HL-60 (cell line): ENCODE measurements around the gene RSBN1L.

Experiments used
- DNase-seq, 2 experiments: peaks; one replicate each; pipeline ENCODE4 v3.0.0-alpha.2; 2010 to 2020; ENCODE audit warnings: low read depth in 1 of 2, low spot score in 1 of 2
- H3K27ac ChIP-seq: fragments of 250-450 bp; sonication (Bioruptor Pico); replicated peaks from 2 replicates; pipeline ENCODE4 v1.5.1; 2020; ENCODE audit warnings: mild to moderate bottlenecking, moderate library complexity
- H3K27me3 ChIP-seq: fragments of 250-450 bp; sonication (Bioruptor Pico); 2 replicates; pipeline ENCODE4 v1.5.1; 2021; ENCODE audit warnings: mild to moderate bottlenecking, moderate library complexity; ENCODE audit not compliant: insufficient read depth, poor library complexity, severe bottlenecking
- H3K4me3 ChIP-seq: replicated peaks from 2 replicates; pipeline ENCODE4 v1.5.1; 2011; ENCODE audit warnings: mild to moderate bottlenecking, control low read depth, low read length; ENCODE audit not compliant: insufficient read depth
- GABPA ChIP-seq: IDR thresholded peaks from 2 replicates; pipeline ENCODE4 v1.6.1; 2012; ENCODE audit warnings: low read depth
- POLR2AphosphoS5 ChIP-seq: IDR thresholded peaks from 2 replicates; pipeline ENCODE4 v1.6.1; 2012; ENCODE audit warnings: low read depth
- SPI1 ChIP-seq: IDR thresholded peaks from 2 replicates; pipeline ENCODE4 v1.6.1; 2012; ENCODE audit warnings: low read depth, mild to moderate bottlenecking, borderline replicate concordance
- TF ChIP-seq, protein P1 (sequence below): IDR thresholded peaks from 2 replicates; pipeline ENCODE4 v1.6.1; 2012; ENCODE audit warnings: low read depth; ENCODE audit not compliant: insufficient replicate concordance
- TF ChIP-seq, protein P2 (sequence below): IDR thresholded peaks from one replicate; pipeline ENCODE4 v1.5.1; 2011; ENCODE audit warnings: low read length, control low read depth, inconsistent platforms; ENCODE audit not compliant: insufficient read depth

Gene RSBN1L

DNA sequence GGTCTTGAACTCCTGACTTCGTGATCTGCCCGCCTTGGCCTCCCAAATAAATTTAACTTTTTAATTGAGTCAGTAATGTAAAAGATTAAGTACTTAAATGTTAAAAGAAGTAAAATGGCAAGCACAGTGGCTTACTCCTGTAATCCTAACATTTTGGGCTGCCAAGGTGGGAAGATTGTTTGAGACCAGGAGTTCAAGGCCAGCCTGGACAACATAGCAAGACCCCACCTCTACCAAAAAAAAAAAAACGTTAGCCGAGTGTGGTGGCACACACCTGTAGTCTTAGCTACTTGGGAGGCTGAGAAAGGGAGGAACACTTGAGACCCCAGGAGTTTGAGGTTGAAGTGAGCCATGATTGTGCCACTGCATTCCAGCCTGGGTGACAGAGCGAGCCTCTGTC lies 128.4 kb downstream of the RSBN1L start:
- Histone ChIP-seq H3K27ac (no peak overlapping the region), H3K4me3 (no peak overlapping the region)
- TF ChIP-seq, protein P1, sequence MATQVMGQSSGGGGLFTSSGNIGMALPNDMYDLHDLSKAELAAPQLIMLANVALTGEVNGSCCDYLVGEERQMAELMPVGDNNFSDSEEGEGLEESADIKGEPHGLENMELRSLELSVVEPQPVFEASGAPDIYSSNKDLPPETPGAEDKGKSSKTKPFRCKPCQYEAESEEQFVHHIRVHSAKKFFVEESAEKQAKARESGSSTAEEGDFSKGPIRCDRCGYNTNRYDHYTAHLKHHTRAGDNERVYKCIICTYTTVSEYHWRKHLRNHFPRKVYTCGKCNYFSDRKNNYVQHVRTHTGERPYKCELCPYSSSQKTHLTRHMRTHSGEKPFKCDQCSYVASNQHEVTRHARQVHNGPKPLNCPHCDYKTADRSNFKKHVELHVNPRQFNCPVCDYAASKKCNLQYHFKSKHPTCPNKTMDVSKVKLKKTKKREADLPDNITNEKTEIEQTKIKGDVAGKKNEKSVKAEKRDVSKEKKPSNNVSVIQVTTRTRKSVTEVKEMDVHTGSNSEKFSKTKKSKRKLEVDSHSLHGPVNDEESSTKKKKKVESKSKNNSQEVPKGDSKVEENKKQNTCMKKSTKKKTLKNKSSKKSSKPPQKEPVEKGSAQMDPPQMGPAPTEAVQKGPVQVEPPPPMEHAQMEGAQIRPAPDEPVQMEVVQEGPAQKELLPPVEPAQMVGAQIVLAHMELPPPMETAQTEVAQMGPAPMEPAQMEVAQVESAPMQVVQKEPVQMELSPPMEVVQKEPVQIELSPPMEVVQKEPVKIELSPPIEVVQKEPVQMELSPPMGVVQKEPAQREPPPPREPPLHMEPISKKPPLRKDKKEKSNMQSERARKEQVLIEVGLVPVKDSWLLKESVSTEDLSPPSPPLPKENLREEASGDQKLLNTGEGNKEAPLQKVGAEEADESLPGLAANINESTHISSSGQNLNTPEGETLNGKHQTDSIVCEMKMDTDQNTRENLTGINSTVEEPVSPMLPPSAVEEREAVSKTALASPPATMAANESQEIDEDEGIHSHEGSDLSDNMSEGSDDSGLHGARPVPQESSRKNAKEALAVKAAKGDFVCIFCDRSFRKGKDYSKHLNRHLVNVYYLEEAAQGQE = no peak
- TF ChIP-seq POLR2AphosphoS5 (no peak), GABPA (no peak), SPI1 (no peak)
- TF ChIP-seq, protein P2, sequence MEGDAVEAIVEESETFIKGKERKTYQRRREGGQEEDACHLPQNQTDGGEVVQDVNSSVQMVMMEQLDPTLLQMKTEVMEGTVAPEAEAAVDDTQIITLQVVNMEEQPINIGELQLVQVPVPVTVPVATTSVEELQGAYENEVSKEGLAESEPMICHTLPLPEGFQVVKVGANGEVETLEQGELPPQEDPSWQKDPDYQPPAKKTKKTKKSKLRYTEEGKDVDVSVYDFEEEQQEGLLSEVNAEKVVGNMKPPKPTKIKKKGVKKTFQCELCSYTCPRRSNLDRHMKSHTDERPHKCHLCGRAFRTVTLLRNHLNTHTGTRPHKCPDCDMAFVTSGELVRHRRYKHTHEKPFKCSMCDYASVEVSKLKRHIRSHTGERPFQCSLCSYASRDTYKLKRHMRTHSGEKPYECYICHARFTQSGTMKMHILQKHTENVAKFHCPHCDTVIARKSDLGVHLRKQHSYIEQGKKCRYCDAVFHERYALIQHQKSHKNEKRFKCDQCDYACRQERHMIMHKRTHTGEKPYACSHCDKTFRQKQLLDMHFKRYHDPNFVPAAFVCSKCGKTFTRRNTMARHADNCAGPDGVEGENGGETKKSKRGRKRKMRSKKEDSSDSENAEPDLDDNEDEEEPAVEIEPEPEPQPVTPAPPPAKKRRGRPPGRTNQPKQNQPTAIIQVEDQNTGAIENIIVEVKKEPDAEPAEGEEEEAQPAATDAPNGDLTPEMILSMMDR = no peak

DNA sequence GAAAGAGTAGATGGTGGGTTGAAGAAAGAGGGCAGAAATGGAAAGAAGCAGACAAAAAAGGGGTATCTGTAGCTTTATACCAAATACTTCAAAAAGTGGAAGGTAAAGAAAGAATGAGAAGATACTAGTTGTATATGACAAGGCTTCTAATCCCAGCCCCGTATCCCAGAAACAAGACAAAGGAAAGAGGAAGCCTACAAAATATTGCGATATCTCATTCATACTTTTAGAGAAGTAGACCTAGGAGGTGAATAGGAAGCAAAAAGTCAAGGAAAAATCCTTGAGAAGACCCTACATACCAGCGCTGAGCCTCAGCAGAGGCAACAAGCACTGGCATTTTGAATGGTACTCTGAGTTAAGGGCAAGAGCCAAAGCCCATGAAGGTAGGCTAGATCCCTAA lies 128.9 kb downstream of the RSBN1L start:
- no peaks in the 10 kb centered on the region for H3K27me3 ChIP-seq
- peak; percentile 73 for TF ChIP-seq SPI1
- TF ChIP-seq, protein P1 = no peak
- no peak for DNase-seq
- no peak overlapping the region for H3K4me3 ChIP-seq
- H3K27ac ChIP-seq = no peak overlapping the region

More for the DNA sequence above, 128.4 kb downstream of the RSBN1L start:
- no peaks in the 10 kb centered on the region for H3K27me3 ChIP-seq
- no peak for DNase-seq

DNA sequence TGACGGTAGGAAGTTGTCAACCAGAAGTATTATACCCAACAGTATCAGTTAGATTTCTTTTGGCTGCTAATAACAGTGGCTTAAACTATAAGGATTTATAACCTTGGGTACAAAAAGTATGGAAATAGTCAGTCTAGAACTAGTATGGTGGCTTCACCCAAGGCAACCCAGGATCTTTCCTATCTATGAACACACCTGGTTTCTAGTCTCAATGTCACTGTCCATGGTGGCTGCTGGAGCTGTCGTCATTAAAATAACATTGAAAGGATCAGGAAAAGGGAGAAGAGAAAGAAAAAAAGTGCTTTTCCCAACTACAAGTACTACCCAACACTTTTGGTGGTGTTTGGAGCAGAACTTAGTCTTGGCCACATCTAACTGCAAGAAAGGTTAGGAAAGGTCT lies 130.0 kb downstream of the RSBN1L start:
- no peak for DNase-seq
- Histone ChIP-seq H3K4me3 (no peak overlapping the region), H3K27ac (no peak overlapping the region), H3K27me3 (no peaks in the 10 kb centered on the region)
- TF ChIP-seq GABPA = no peak
- TF ChIP-seq, protein P1 = peak; percentile 87
- TF ChIP-seq, protein P2 = no peak

DNA sequence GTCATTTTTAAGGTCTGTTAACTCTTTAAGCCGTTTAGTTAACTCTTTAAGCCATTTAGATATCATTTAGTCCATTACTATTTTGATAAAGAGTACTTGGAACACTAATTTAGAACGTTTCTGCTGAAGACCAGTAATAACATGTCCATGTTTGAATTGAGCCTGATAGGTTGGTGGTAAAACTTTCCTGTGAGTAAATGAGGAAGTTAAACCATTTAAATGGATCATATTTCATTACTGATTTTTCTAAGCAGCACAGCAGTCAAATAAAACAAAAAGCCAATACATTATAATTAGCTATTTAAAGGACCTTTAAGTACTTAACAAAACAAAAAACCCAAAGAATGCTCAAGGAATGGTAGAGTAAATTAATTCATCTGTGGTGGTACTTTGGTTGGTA lies 131.7 kb downstream of the RSBN1L start:
- DNase-seq = no peak
- H3K4me3 ChIP-seq = no peak overlapping the region
- TF ChIP-seq, protein P1 = no peak
- TF ChIP-seq SPI1 (no peak), GABPA (no peak), POLR2AphosphoS5 (no peak)
- TF ChIP-seq, protein P2 = no peak

More for the DNA sequence above, 131.7 kb downstream of the RSBN1L start:
- H3K27me3 ChIP-seq = no peaks in the 10 kb centered on the region
- H3K27ac ChIP-seq = no peak overlapping the region
